Measurements from ENCODE around the gene SLC50A1. TPM values are rescaled to one million over a fixed set of nuclear protein-coding genes. Genes with fewer than 3 reads are reported as not detected.

The SLC50A1 gene
- total and polyA plus RNA-seq, 9 of the 15 experiments (the other 6 are each of a cell fraction or from before 2014, with no cell fraction given): 46.5 to 132 (median 91.9) TPM

DNA sequence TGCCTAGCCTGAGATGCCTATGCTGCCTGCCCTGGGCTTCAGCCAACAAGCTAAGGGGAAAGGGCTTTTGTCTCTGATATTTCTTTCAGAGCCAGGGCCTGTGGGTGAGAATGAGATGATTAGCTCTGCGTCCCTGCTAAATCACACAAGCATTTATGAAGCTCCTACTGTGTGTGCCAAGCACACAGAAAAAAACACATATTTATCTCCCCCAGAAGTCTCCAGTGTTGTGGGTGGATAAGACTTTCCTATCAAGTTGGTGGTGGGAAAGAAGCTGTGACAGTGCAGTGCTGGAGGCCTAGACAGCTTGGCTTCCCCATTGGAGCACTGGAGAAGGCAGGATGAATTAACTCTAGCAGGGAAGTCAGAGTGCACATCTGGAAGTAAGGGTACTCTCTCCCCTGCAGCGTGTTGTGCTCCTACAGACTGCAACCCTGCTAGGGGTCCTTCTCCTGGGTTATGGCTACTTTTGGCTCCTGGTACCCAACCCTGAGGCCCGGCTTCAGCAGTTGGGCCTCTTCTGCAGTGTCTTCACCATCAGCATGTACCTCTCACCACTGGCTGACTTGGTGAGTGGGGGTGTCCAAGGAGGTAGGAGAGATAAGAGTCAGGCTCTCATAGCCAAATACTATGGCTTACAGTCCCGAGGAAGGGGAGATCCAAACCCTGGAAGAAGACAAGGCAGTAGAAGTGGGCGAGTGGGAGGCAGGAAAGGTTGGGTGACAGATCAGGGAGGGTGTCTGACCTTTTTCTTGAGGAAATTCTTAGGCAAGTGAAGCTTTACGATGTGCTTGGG lies 1.7 kb downstream of the SLC50A1 start (continued):
- TF ChIP-seq, protein P1, sequence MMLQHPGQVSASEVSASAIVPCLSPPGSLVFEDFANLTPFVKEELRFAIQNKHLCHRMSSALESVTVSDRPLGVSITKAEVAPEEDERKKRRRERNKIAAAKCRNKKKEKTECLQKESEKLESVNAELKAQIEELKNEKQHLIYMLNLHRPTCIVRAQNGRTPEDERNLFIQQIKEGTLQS (IDR thresholded peaks at IDR 0.05): no peak
- TF ChIP-seq, protein P1 (CRISPR knock-in tag; conservative IDR thresholded peaks at IDR 0.05): no peak
- TF ChIP-seq, protein P2, sequence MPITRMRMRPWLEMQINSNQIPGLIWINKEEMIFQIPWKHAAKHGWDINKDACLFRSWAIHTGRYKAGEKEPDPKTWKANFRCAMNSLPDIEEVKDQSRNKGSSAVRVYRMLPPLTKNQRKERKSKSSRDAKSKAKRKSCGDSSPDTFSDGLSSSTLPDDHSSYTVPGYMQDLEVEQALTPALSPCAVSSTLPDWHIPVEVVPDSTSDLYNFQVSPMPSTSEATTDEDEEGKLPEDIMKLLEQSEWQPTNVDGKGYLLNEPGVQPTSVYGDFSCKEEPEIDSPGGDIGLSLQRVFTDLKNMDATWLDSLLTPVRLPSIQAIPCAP (CRISPR knock-in tag; IDR thresholded peaks at IDR 0.05; ENCODE audit: borderline replicate concordance): no peak
- TF ChIP-seq KHSRP (IDR thresholded peaks at IDR 0.05): no peak
- TF ChIP-seq TEAD4 (IDR thresholded peaks at IDR 0.05; ENCODE audit: low read length): peak; percentile 69
- TF ChIP-seq TEAD4 (CRISPR knock-in tag; IDR thresholded peaks at IDR 0.05; ENCODE audit: borderline replicate concordance): no peak
- TF ChIP-seq, protein P3, sequence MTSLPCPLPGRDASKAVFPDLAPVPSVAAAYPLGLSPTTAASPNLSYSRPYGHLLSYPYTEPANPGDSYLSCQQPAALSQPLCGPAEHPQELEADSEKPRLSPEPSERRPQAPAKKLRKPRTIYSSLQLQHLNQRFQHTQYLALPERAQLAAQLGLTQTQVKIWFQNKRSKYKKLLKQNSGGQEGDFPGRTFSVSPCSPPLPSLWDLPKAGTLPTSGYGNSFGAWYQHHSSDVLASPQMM (CRISPR knock-in tag; IDR thresholded peaks at IDR 0.05): no peak
- peak; percentile 28 to 49; a peak in 2 of 4 replicates for TF ChIP-seq KDM1A (IDR thresholded peaks at IDR 0.05)
- no peak for TF ChIP-seq CREB1 (IDR thresholded peaks at IDR 0.05)
- TF ChIP-seq CREB1 (CRISPR knock-in tag; IDR thresholded peaks at IDR 0.05): no peak
- TF ChIP-seq C11orf30 (IDR thresholded peaks at IDR 0.05; ENCODE audit: low read depth): no peak
- TF ChIP-seq, protein P4, sequence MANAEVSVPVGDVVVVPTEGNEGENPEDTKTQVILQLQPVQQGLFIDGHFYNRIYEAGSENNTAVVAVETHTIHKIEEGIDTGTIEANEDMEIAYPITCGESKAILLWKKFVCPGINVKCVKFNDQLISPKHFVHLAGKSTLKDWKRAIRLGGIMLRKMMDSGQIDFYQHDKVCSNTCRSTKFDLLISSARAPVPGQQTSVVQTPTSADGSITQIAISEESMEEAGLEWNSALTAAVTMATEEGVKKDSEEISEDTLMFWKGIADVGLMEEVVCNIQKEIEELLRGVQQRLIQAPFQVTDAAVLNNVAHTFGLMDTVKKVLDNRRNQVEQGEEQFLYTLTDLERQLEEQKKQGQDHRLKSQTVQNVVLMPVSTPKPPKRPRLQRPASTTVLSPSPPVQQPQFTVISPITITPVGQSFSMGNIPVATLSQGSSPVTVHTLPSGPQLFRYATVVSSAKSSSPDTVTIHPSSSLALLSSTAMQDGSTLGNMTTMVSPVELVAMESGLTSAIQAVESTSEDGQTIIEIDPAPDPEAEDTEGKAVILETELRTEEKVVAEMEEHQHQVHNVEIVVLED (CRISPR knock-in tag; IDR thresholded peaks at IDR 0.05): no peak
- TF ChIP-seq ZKSCAN3 (CRISPR knock-in tag; IDR thresholded peaks at IDR 0.05): no peak
- no peak for TF ChIP-seq HMGN3 (IDR thresholded peaks at IDR 0.05; ENCODE audit: borderline replicate concordance, extremely low read depth, insufficient read length, low read depth, low read length)
- TF ChIP-seq, protein P5, sequence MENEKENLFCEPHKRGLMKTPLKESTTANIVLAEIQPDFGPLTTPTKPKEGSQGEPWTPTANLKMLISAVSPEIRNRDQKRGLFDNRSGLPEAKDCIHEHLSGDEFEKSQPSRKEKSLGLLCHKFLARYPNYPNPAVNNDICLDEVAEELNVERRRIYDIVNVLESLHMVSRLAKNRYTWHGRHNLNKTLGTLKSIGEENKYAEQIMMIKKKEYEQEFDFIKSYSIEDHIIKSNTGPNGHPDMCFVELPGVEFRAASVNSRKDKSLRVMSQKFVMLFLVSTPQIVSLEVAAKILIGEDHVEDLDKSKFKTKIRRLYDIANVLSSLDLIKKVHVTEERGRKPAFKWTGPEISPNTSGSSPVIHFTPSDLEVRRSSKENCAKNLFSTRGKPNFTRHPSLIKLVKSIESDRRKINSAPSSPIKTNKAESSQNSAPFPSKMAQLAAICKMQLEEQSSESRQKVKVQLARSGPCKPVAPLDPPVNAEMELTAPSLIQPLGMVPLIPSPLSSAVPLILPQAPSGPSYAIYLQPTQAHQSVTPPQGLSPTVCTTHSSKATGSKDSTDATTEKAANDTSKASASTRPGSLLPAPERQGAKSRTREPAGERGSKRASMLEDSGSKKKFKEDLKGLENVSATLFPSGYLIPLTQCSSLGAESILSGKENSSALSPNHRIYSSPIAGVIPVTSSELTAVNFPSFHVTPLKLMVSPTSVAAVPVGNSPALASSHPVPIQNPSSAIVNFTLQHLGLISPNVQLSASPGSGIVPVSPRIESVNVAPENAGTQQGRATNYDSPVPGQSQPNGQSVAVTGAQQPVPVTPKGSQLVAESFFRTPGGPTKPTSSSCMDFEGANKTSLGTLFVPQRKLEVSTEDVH (IDR thresholded peaks at IDR 0.05; ENCODE audit: low read depth, partially characterized antibody): no peak
- TF ChIP-seq ESRRA (IDR thresholded peaks at IDR 0.05; ENCODE audit: borderline replicate concordance, low read depth): no peak
- TF ChIP-seq, protein P6, sequence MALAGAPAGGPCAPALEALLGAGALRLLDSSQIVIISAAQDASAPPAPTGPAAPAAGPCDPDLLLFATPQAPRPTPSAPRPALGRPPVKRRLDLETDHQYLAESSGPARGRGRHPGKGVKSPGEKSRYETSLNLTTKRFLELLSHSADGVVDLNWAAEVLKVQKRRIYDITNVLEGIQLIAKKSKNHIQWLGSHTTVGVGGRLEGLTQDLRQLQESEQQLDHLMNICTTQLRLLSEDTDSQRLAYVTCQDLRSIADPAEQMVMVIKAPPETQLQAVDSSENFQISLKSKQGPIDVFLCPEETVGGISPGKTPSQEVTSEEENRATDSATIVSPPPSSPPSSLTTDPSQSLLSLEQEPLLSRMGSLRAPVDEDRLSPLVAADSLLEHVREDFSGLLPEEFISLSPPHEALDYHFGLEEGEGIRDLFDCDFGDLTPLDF (CRISPR knock-in tag; IDR thresholded peaks at IDR 0.05): no peak
- TF ChIP-seq CHCHD3 (CRISPR knock-in tag; IDR thresholded peaks at IDR 0.05): no peak
- no peak for TF ChIP-seq ARHGAP35 (IDR thresholded peaks at IDR 0.05; ENCODE audit: partially characterized antibody)
- TF ChIP-seq SMAD3 (CRISPR knock-in tag; conservative IDR thresholded peaks at IDR 0.05): no peak

All from K562 (cell line).